Measurements from ENCODE around the gene SCO2.

- TF ChIP-seq NFYB (IDR thresholded peaks at IDR 0.05; ENCODE audit: insufficient read depth, low read depth, low read length) (no peak), TARDBP (IDR thresholded peaks at IDR 0.05; ENCODE audit: borderline replicate concordance) (no peak), POLR2A (IDR thresholded peaks at IDR 0.05; ENCODE audit: low read depth, low read length) (no peak), E2F4 (IDR thresholded peaks at IDR 0.05; ENCODE audit: low read depth, low read length) (no peak), CREB1 (IDR thresholded peaks at IDR 0.05; ENCODE audit: low read depth) (no peak), SPI1 (IDR thresholded peaks at IDR 0.05; ENCODE audit: borderline replicate concordance, insufficient read depth, low read depth, low read length) (no peak), RFX5 (IDR thresholded peaks at IDR 0.05; ENCODE audit: low read depth, low read length) (no peak), SRF (IDR thresholded peaks at IDR 0.05; ENCODE audit: low read depth in 2 of 2, low read length in 2 of 2) (no peak)
Observed at GRCh38 chr22:50572965-50573364, 47.6 kb upstream of the SCO2 start.

Data from GM12878 (cell line).